ENCODE data around the gene NGFR. TPM values are rescaled to one million over a fixed set of nuclear protein-coding genes. Genes with fewer than 3 reads are reported as not detected.

Gene NGFR
- total and polyA plus RNA-seq, 2 donors (not counting 1 experiment from before 2014, with no cell fraction given): 0.14 to 0.17 TPM

GRCh38 chr17:49508866-49509587 is 13.9 kb downstream of the NGFR start:
- no peak overlapping the region for H3K4me3 ChIP-seq (replicated peaks in 1 of 4; ENCODE audit: control extremely low read depth in 1 of 4, insufficient read depth in 1 of 4, low read depth in 3 of 4, low read length in 4 of 4)
- no peaks in the 10 kb centered on the region for H4K20me1 ChIP-seq (ENCODE audit: control insufficient read depth, extremely low read depth, insufficient read depth, low read length)
- DNase-seq (ENCODE audit: low read depth in 2 of 2): no peak
- H3K9me3 ChIP-seq (ENCODE audit: control insufficient read depth, insufficient read depth, low read depth, low read length): no peaks in the 10 kb centered on the region
- peaks cover 30% of the 10 kb centered on the region for H3K27me3 ChIP-seq (ENCODE audit: control insufficient read depth, insufficient read depth, low read length)
- no peak overlapping the region for H2AFZ ChIP-seq (ENCODE audit: low read length)
- no peaks in the 10 kb centered on the region for H3K4me1 ChIP-seq (ENCODE audit: control insufficient read depth, extremely low read depth, insufficient read depth, low read length)
- no peak overlapping the region for H3K9ac ChIP-seq (ENCODE audit: insufficient read depth, low read length)
- H3K79me2 ChIP-seq (ENCODE audit: control insufficient read depth, insufficient read depth, low read length): no peaks in the 10 kb centered on the region
- TF ChIP-seq CTCF (conservative IDR thresholded peaks at IDR 0.05 in 1 of 2, IDR thresholded peaks at IDR 0.05 in 1 of 2; ENCODE audit: low read depth in 1 of 2, low read length in 2 of 2) (no peak), EZH2 (IDR thresholded peaks at IDR 0.05; ENCODE audit: low read length, missing control alignments) (no peak)
- no peak overlapping the region for H3K4me2 ChIP-seq (ENCODE audit: extremely low read depth, insufficient read depth, low read length)
- H3K36me3 ChIP-seq (ENCODE audit: control insufficient read depth, insufficient read depth, low read length): no peaks in the 10 kb centered on the region
- H3K27ac ChIP-seq (ENCODE audit: insufficient read depth, low read length): no peak overlapping the region

- H3K4me1 ChIP-seq (ENCODE audit: control insufficient read depth, extremely low read depth, insufficient read depth, low read length): peaks cover 4% of the 10 kb centered on the region
- H4K20me1 ChIP-seq (ENCODE audit: control insufficient read depth, extremely low read depth, insufficient read depth, low read length): no peaks in the 10 kb centered on the region
- H3K36me3 ChIP-seq (ENCODE audit: control insufficient read depth, insufficient read depth, low read length): no peaks in the 10 kb centered on the region
- no peaks in the 10 kb centered on the region for H3K79me2 ChIP-seq (ENCODE audit: control insufficient read depth, insufficient read depth, low read length)
- DNase-seq (ENCODE audit: low read depth in 2 of 2): no peak
- no peak overlapping the region for H3K4me3 ChIP-seq (replicated peaks in 1 of 4; ENCODE audit: control extremely low read depth in 1 of 4, insufficient read depth in 1 of 4, low read depth in 3 of 4, low read length in 4 of 4)
- TF ChIP-seq CTCF (conservative IDR thresholded peaks at IDR 0.05 in 1 of 2, IDR thresholded peaks at IDR 0.05 in 1 of 2; ENCODE audit: low read depth in 1 of 2, low read length in 2 of 2): no peak
- TF ChIP-seq EZH2 (IDR thresholded peaks at IDR 0.05; ENCODE audit: low read length, missing control alignments): no peak
- no peak overlapping the region for H2AFZ ChIP-seq (ENCODE audit: low read length)
- no peak overlapping the region for H3K9ac ChIP-seq (ENCODE audit: insufficient read depth, low read length)
- H3K27me3 ChIP-seq (ENCODE audit: control insufficient read depth, insufficient read depth, low read length): peaks cover 30% of the 10 kb centered on the region
- H3K9me3 ChIP-seq (ENCODE audit: control insufficient read depth, insufficient read depth, low read depth, low read length): no peaks in the 10 kb centered on the region
- H3K27ac ChIP-seq (ENCODE audit: insufficient read depth, low read length): no peak overlapping the region
- no peak overlapping the region for H3K4me2 ChIP-seq (ENCODE audit: extremely low read depth, insufficient read depth, low read length)
These were observed 14.5 kb downstream of the NGFR start for GRCh38 chr17:49509588-49509917.

- Histone ChIP-seq H3K4me2 (ENCODE audit: extremely low read depth, insufficient read depth, low read length) (no peak overlapping the region), H3K9ac (ENCODE audit: insufficient read depth, low read length) (no peak overlapping the region), H3K4me3 (replicated peaks in 1 of 4; ENCODE audit: control extremely low read depth in 1 of 4, insufficient read depth in 1 of 4, low read depth in 3 of 4, low read length in 4 of 4) (no peak overlapping the region), H4K20me1 (ENCODE audit: control insufficient read depth, extremely low read depth, insufficient read depth, low read length) (no peaks in the 10 kb centered on the region), H3K36me3 (ENCODE audit: control insufficient read depth, insufficient read depth, low read length) (no peaks in the 10 kb centered on the region), H3K79me2 (ENCODE audit: control insufficient read depth, insufficient read depth, low read length) (no peaks in the 10 kb centered on the region), H2AFZ (ENCODE audit: low read length) (no peak overlapping the region), H3K9me3 (ENCODE audit: control insufficient read depth, insufficient read depth, low read depth, low read length) (no peaks in the 10 kb centered on the region), H3K27ac (ENCODE audit: insufficient read depth, low read length) (no peak overlapping the region), H3K27me3 (ENCODE audit: control insufficient read depth, insufficient read depth, low read length) (peaks cover 27% of the 10 kb centered on the region), H3K4me1 (ENCODE audit: control insufficient read depth, extremely low read depth, insufficient read depth, low read length) (peaks cover 8% of the 10 kb centered on the region)
- TF ChIP-seq EZH2 (IDR thresholded peaks at IDR 0.05; ENCODE audit: low read length, missing control alignments) (no peak), CTCF (conservative IDR thresholded peaks at IDR 0.05 in 1 of 2, IDR thresholded peaks at IDR 0.05 in 1 of 2; ENCODE audit: low read depth in 1 of 2, low read length in 2 of 2) (no peak)
- no peak for DNase-seq (ENCODE audit: low read depth in 2 of 2)
These were observed 15.1 kb downstream of the NGFR start for GRCh38 chr17:49510059-49510719.
